Tongue (tissue), 2 donors: Measurements from ENCODE around the gene PTPRD. TPM values are rescaled to one million over a fixed set of nuclear protein-coding genes. Genes with fewer than 3 reads are reported as not detected.
A peak's percentile ranks its signal among the peaks of the same experiment; 100 is the strongest.

Source experiments
- DNase-seq: peaks from one replicate; pipeline ENCODE4 v3.0.0-alpha.2; 2015
- total RNA-seq: library from RNA; depleted of rRNA; stranded (reverse); fragments of >200 nt; gene quantifications from one replicate; pipeline ENCODE4 v1.2.3, GENCODE V29; 2014

PTPRD gene
- total RNA-seq, 1 donor from 2014 or later: 105 TPM

DNA sequence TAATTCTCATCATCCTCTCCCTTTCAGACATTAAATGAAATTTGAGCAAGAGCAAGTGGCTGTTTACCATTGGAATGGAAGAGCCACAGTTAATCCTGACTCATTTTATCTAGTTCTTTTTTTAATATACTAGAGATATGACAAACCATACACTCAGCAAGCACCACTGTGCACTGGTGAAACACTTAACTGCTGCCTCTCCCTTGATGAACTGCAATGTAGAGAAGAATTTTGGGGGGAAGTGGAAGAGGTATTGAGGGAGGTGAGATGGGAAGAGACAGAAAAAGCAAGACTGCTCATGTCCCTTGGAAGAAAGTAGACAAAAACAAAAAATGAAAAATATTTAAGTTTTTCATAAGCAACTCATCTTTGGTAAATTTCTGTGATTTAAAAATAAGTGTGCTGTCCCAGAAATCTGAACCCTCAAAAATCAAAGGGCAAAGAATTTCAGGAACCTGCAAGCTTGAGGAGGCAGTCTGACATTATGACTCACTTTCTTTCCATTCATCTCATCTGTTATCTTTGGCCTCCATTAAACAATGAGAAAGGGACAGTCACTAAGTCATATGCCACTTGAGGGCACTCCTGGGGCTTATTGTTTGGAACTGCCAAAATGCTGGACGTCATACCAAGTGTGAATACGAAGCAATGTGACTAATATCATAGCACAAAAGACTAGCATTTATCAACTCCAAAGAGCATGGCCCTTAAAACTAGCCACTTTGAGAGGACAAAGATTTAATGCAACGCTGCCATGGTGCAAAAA lies 2246.5 kb downstream of the PTPRD start:
- DNase-seq: no peak

DNA sequence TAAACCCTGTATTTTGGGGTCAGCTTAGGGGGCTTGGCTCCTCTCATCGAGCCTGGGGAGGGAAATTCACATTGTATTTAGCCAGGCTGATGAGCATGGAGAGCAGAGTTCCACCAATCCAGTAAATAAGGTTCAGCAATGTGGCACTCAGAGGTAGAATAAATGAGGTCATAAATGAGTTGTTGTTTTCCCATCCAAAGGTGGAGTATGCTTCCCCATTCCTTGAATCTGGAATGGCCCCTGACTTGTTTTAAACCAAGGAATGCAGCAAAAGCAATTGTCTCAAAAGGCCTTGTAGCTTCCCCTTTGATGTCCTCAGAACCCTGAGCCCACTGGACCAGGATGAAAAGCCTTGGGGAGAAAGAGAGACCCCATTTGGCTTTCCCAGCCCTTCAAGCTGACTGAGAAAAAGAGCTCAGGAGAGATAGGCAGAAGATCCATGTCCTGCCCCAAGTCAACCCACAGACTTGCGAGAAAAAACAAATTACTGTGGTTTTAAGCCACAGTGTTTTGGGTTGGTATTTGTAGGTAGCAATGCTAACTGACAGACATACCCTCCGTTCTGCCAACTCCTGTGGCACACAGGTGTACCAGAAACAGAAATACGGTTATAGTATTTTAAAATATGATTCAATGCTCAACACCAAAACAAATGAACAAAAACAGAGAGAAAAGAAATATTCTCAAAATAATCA lies 2247.2 kb downstream of the PTPRD start:
- DNase-seq: no peak

- DNase-seq: peak; percentile 10
Measured at GRCh38 chr9:8365029-8365428, 2247.8 kb downstream of the PTPRD start.

DNA sequence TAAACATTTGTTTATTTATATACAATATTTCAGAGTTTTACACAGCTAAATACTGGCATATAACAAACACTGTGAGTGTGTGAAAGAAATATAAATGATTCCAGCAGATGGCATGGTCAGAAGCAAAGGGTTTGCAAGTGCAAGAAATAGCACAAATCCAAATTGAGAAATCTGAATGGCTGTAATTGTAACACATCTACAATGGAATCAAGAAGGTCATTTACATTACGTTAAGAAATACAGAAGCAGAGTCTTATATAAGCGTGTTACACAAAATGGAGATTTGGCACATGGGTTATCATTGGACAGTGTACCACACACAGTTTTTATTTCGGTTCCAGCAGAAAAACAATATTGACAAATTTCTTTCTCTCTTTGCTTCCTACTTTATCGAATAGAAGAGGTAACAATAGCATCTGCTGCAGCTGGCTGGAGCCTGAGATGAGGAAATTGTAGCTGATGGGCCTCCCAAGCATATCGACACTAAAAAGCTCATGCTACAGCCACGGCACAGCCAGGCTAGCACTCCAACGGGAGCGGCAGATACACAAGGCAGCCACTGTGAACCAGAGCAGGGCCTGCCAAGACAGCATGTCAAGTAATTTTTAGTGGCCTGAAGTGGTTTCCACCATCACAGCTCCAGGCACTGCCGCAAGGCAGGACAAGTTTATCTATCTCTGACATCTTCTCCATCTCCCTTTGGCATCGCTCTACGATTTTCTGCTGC lies 2248.6 kb downstream of the PTPRD start:
- DNase-seq: peak; percentile 12

GRCh38 chr9:8362250-8362649 lies 2250.6 kb downstream of the PTPRD start:
- no peak for DNase-seq

DNA sequence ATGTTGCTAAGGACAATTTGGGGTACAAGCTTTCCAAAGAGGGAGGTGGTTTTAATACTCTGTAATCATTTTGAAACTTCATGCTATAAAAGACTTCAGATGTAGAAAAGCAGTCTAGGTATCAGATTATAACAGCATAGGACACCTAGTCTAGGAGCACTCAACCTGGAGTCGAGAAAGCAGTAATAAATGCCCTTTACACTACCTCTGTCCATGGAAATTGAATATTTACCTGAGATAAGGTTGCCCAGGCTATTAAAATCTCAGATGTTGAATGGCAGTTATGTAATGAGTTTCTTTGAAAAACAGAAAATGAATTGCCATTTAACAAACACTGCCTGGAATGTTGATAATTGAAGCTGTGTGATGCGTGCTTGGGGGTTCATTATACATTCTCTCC lies 2251.4 kb downstream of the PTPRD start:
- DNase-seq: no peak

- no peak for DNase-seq
Measured at GRCh38 chr9:8356406-8356805, 2256.4 kb downstream of the PTPRD start.

- DNase-seq: no peak
Measured at GRCh38 chr9:8351436-8351835, 2261.4 kb downstream of the PTPRD start.

- DNase-seq: no peak
Measured at GRCh38 chr9:8349901-8350300, 2262.9 kb downstream of the PTPRD start.

GRCh38 chr9:8349376-8349775 lies 2263.4 kb downstream of the PTPRD start:
- no peak for DNase-seq

GRCh38 chr9:8348756-8349155 lies 2264.0 kb downstream of the PTPRD start:
- DNase-seq: no peak

- DNase-seq: no peak
Measured at GRCh38 chr9:8346296-8346695, 2266.5 kb downstream of the PTPRD start.

DNA sequence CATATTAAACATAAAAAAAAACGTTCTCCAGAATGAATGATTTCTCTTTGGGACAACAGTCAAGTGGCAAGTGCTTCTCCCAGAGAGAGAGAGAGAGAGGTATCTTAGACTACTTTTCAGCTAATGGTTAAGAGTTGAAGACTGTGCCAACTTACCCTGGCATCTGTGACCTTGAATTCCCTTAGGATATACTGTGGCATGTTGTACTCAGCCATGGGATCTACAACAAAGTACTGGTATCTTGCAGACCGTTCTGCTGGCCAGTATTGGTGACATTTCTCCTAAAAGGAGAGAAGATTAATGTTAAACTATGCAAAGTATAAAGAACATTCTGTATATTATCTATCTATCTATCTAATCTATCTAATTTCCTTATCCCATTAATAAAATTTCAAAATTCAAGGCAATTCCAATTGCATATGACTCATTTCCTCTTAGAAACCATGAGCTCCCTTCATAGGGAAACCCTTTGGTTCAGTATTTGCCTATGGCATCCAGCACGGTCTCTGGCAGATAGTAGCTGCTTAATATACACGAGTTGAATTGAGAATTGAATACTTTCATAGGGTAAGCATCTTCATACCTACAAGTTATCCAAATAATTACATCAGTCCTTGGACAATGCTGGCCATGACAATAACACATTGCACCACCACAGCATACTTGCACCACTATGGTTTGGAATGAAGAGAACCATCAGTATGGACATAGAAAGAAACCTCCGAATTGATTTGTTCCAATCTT lies 2273.9 kb downstream of the PTPRD start:
- no peak for DNase-seq

GRCh38 chr9:8337834-8338766 lies 2274.7 kb downstream of the PTPRD start:
- peak; percentile 70 for DNase-seq

GRCh38 chr9:8332871-8333270 lies 2279.9 kb downstream of the PTPRD start:
- no peak for DNase-seq

DNA sequence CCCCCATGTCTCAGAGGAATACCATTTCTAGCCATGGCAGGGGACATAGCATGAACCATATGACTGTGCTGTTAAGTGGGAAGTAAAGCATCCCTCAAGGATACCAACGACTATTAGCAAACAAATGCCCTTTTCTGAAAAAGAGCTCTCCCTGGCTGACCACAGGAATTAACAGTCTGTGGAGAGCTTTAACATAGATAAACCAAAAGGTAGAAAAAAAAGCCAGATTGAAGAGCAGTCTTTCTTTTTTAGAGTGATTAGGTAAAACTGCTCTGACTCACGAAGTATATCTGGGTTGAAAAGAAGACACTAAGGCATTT lies 2280.5 kb downstream of the PTPRD start:
- DNase-seq: no peak

- no peak for DNase-seq
Measured at GRCh38 chr9:8331507-8332330, 2281.1 kb downstream of the PTPRD start.

GRCh38 chr9:8329561-8330283 lies 2283.1 kb downstream of the PTPRD start:
- DNase-seq: no peak

DNA sequence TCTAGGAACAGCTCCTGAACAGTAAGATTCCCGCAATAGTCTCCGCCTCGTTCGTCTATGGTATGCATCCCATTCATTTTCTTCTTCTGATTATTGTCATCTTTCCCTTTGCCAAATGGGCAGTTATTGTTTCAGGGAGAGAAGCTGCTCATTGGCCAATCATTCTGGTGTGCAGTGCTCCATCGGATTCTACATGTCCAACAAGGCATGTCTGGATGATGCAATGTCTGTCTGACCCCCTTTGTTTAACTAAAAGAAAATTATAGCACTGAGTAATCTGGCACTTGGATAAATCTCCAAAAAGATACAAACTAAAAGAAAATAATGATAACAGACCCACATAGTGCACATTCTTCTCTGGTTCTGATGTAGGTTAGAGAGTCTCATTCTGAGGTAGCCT lies 2297.6 kb downstream of the PTPRD start:
- no peak for DNase-seq

DNA sequence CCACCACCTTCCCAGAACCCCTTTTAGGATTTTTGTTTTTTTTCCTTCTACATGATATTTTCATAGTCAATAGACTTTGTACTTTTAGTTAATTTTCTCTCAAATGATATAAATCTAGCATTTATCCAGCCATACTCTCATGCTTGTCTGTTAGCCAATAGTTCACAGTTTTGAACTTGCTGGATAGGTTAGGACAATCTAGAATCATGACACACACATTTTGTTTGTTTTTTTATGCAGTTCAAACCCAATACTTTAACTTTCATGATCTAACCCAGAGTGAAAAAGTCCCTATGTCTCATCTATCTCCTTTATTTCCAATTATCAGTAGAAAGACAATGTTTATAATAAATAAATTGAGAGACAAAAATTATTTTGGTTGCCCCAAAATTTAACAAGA lies 2303.5 kb downstream of the PTPRD start:
- DNase-seq: no peak
